T-cell (primary cell): ENCODE results near the gene IHH. TPM values are rescaled to one million over a fixed set of nuclear protein-coding genes. Genes with fewer than 3 reads are reported as not detected.
A peak's percentile ranks its signal among the peaks of the same experiment; 100 is the strongest.

Experiments
- ATAC-seq, 4 experiments: fragments of 200-7000 bp in 3 of 4; fragments of 150-1000 bp in 1 of 4; cut with Tn5 transposase; replicated peaks in 1 of 4; 1 replicate in 3 of 4; 2 replicates in 1 of 4; pipeline ENCODE4 v1.10.0; 2021; ENCODE audit warnings: moderate library complexity in 3 of 4, mild to moderate bottlenecking in 2 of 4, moderate number of reproducible peaks in 1 of 4
- CTCF ChIA-PET, 2 donors: fragments of 300-600 bp; sonication (Branson Sonifier 250); formaldehyde crosslinking; loops; one replicate each; lab custom pipeline; 2022; ENCODE audit warnings: antibody characterized with exemption in 2 of 2; lab: Charles Lee
- POLR2A ChIA-PET, 2 donors: fragments of 300-600 bp; sonication (Branson Sonifier 250); formaldehyde crosslinking; loops; one replicate each; lab custom pipeline; 2022; ENCODE audit warnings: antibody characterized with exemption in 2 of 2; lab: Charles Lee
- DNase-seq, 35 experiments: peaks; one replicate each; pipeline versions ENCODE4 v3.0.0 to v3.0.0-alpha.2; 2013 to 2023
- H3K27ac ChIP-seq: one replicate; pipeline ENCODE4 v1.5.1; 2013; ENCODE audit warnings: low read length
- H3K27me3 ChIP-seq, 2 experiments: replicated peaks in 1 of 2; 1 replicate in 1 of 2; 2 replicates in 1 of 2; pipeline versions ENCODE4 v1.6.1 to v1.7.0; 2013; ENCODE audit warnings: low read length in 1 of 2, mixed read lengths in 1 of 2; ENCODE audit not compliant: control insufficient read depth in 2 of 2, insufficient read depth in 2 of 2; ENCODE audit errors: extremely low read depth in 1 of 2
- H3K36me3 ChIP-seq, 2 donors: 1 replicate in 1 of 2; 2 replicates in 1 of 2; pipeline versions ENCODE4 v1.6.1 to v1.7.0; 2013; ENCODE audit warnings: low read length in 1 of 2; ENCODE audit not compliant: control insufficient read depth in 2 of 2, insufficient read depth in 1 of 2; ENCODE audit errors: extremely low read depth in 1 of 2
- H3K4me1 ChIP-seq, 2 experiments: 1 replicate in 1 of 2; 2 replicates in 1 of 2; pipeline versions ENCODE4 v1.6.1 to v1.7.0; 2013; ENCODE audit warnings: low read length in 2 of 2, mixed read lengths in 1 of 2; ENCODE audit not compliant: insufficient read depth in 2 of 2, control insufficient read depth in 1 of 2; ENCODE audit errors: extremely low read depth in 1 of 2
- H3K4me3 ChIP-seq, 2 donors: 1 replicate in 1 of 2; 2 replicates in 1 of 2; pipeline versions ENCODE4 v1.5.1 to v1.7.0; 2013; ENCODE audit warnings: mild to moderate bottlenecking in 2 of 2, low read length in 1 of 2, moderate library complexity in 1 of 2; ENCODE audit not compliant: control insufficient read depth in 1 of 2; ENCODE audit errors: extremely low read depth in 1 of 2
- H3K9me3 ChIP-seq: 2 replicates; pipeline ENCODE4 v1.7.0; 2013
- H3K27ac Mint-ChIP-seq, 2 donors: one replicate each; pipeline ENCODE4 v1.8.0; 2020 to 2021; ENCODE audit warnings: mild to moderate bottlenecking in 2 of 2, mixed read lengths in 2 of 2
- H3K27me3 Mint-ChIP-seq, 2 donors: one replicate each; pipeline ENCODE4 v1.8.0; 2021 to 2022; ENCODE audit warnings: mixed read lengths in 2 of 2
- H3K36me3 Mint-ChIP-seq: one replicate; pipeline ENCODE4 v1.8.0; 2021; ENCODE audit warnings: mixed read lengths
- H3K4me1 Mint-ChIP-seq, 3 donors: one replicate each; pipeline ENCODE4 v1.8.0; 2020 to 2022; ENCODE audit warnings: mixed read lengths in 3 of 3, mild to moderate bottlenecking in 1 of 3
- H3K4me3 Mint-ChIP-seq, 3 donors: one replicate each; pipeline ENCODE4 v1.8.0; 2020 to 2022; ENCODE audit warnings: mild to moderate bottlenecking in 3 of 3, mixed read lengths in 3 of 3, moderate library complexity in 3 of 3
- H3K9me3 Mint-ChIP-seq, 3 donors: one replicate each; pipeline ENCODE4 v1.8.0; 2020 to 2022; ENCODE audit warnings: mixed read lengths in 3 of 3
- WGBS: methylation state at CpG from one replicate; pipeline ENCODE4 v1.1.5; 2013; ENCODE audit warnings: missing lambda C conversion rate; ENCODE audit not compliant: insufficient coverage; 5-methylcytosine and 5-hydroxymethylcytosine counted together
- total RNA-seq, 35 experiments: library from RNA in 6 of 35; stranded (reverse) in 6 of 35; fragments of 120-200 nt in 1 of 35; gene quantifications; one replicate each; pipeline versions ENCODE4 v1.2.1 to v1.2.4 and lab custom pipeline; 2013 to 2026

IHH gene
- total RNA-seq, 5 donors from 2014 or later (not counting 1 experiment from before 2014, with no cell fraction given) = 0.12 to 0.28 TPM; not detected in 3

- no peak overlapping the region for H3K27ac ChIP-seq
- no peak overlapping the region for H3K4me3 ChIP-seq
- no peaks in the 10 kb centered on the region for H3K9me3 ChIP-seq
- Mint-ChIP-seq H3K27me3 (peaks cover 37 to 57% of the 10 kb centered on the region in 2 donors), H3K4me3 (no peak overlapping the region), H3K36me3 (no peaks in the 10 kb centered on the region), H3K4me1 (no peaks in the 10 kb centered on the region), H3K9me3 (no peaks in the 10 kb centered on the region), H3K27ac (no peak overlapping the region)
- H3K27me3 ChIP-seq = peaks cover 2 to 66% of the 10 kb centered on the region in 2 experiments
- ATAC-seq = no peak
- POLR2A ChIA-PET = interaction anchor here in 1 of 2 donors (0.7 kb wide), 1 partner anchor 177 kb away, joined by 7 read pairs; no protein-coding TSS in a partner anchor
- WGBS = 80% methylated on average over 2 of the region's 5 CpGs
- H3K36me3 ChIP-seq = no peaks in the 10 kb centered on the region
- CTCF ChIA-PET = interaction anchor here (0.6 to 1.6 kb wide), 5 partner anchors 46 to 288 kb away, joined by 3 to 8 read pairs (median 5); no protein-coding TSS in a partner anchor
- no peaks in the 10 kb centered on the region for H3K4me1 ChIP-seq
- no peak for DNase-seq
These were observed 49.8 kb downstream of the IHH start for GRCh38 chr2:219010873-219011272.

GRCh38 chr2:219010162-219010756, 50.5 kb downstream of the IHH start:
- ChIA-PET CTCF (interaction anchor here (0.5 to 1.6 kb wide), 9 partner anchors 9 to 288 kb away, joined by 3 to 8 read pairs (median 4); no protein-coding TSS in a partner anchor), POLR2A (interaction anchor here in 1 of 2 donors (0.7 kb wide), 1 partner anchor 178 kb away, joined by 7 read pairs; no protein-coding TSS in a partner anchor)
- Mint-ChIP-seq H3K4me3 (no peak overlapping the region), H3K9me3 (no peaks in the 10 kb centered on the region), H3K27me3 (peaks cover 43 to 63% of the 10 kb centered on the region in 2 donors), H3K4me1 (no peaks in the 10 kb centered on the region), H3K36me3 (no peaks in the 10 kb centered on the region), H3K27ac (no peak overlapping the region)
- H3K4me3 ChIP-seq = no peak overlapping the region
- ATAC-seq = peak in 3 of 4 experiments; percentile 46 to 64 (median 61)
- H3K27me3 ChIP-seq = peaks cover 3 to 73% of the 10 kb centered on the region in 2 experiments
- no peaks in the 10 kb centered on the region for H3K36me3 ChIP-seq
- WGBS = no CpG with 5 or more reads among the region's 6 CpGs
- no peak overlapping the region for H3K27ac ChIP-seq
- peak in 2 of 35 experiments; percentile 26 to 38 for DNase-seq
- no peaks in the 10 kb centered on the region for H3K4me1 ChIP-seq
- H3K9me3 ChIP-seq = no peaks in the 10 kb centered on the region

DNA sequence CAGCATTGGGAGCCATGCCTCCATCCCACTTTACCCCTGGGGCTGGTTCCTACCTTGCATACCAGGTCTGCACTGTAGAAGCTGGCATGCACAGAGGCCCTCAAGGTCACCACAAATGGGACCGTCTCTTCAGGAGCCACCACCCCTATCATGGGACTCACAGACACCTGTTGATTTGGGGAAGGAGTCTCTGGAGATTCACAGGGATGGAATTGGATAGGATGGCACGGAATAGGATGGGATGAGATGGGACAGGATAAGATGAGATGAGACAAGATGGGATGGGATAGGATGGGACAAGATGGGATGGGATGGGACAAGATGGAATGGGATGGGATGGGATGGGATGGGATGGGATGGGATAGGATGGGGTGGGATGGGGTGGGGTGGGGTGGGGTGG, 51.4 kb downstream of the IHH start:
- CTCF ChIA-PET = interaction anchor here in 1 of 2 donors (0.5 kb wide), 1 partner anchor 1322 kb away, joined by 15 read pairs; no protein-coding TSS in a partner anchor
- no peaks in the 10 kb centered on the region for H3K9me3 ChIP-seq
- no peak overlapping the region for H3K4me3 Mint-ChIP-seq

More for the DNA sequence above, 51.4 kb downstream of the IHH start:
- Histone ChIP-seq H3K27ac (no peak overlapping the region), H3K4me3 (no peak overlapping the region), H3K36me3 (no peaks in the 10 kb centered on the region), H3K27me3 (peaks cover 6 to 76% of the 10 kb centered on the region in 2 experiments), H3K4me1 (no peaks in the 10 kb centered on the region)
- WGBS = no CpG with 5 or more reads among the region's 2 CpGs
- Mint-ChIP-seq H3K27me3 (peaks cover 42 to 66% of the 10 kb centered on the region in 2 donors), H3K36me3 (no peaks in the 10 kb centered on the region), H3K27ac (no peak overlapping the region), H3K9me3 (no peaks in the 10 kb centered on the region), H3K4me1 (peaks cover 0 to 2% (median 0%) of the 10 kb centered on the region in 3 donors)
- DNase-seq = no peak
- POLR2A ChIA-PET = no interaction called here
- no peak for ATAC-seq

Other genes starting within 250 kb of the IHH start
- gene PRKAG3, start 229.1 kb downstream of the IHH start, total RNA-seq = not detected
- under 1 TPM in 2 of 5 donors, not detected in 3; 0.13 to 0.20 TPM for gene WNT6, start 201.1 kb downstream of the IHH start, total RNA-seq
- gene WNT10A, start 180.1 kb downstream of the IHH start, total RNA-seq = 10 to 100 TPM in 1 of 5 donors, 1 to 10 TPM in 4; 3.1 to 10.7 (median 6.1) TPM
- not detected for gene CDK5R2, start 101.3 kb downstream of the IHH start, total RNA-seq
- not detected for gene FEV, start 75.7 kb downstream of the IHH start, total RNA-seq
- gene CRYBA2, start 67.5 kb downstream of the IHH start, total RNA-seq = not detected
- gene CFAP65, start 19.4 kb downstream of the IHH start, total RNA-seq = under 1 TPM in 1 of 5 donors, not detected in 4; 0.16 TPM
- 10 to 100 TPM; 17.3 to 21.1 (median 18.2) TPM for gene NHEJ1, start 99.9 kb upstream of the IHH start, total RNA-seq
- 1 to 10 TPM in 3 of 5 donors, under 1 TPM in 2; 0.54 to 8.7 (median 5.1) TPM for gene SLC23A3, start 109.1 kb upstream of the IHH start, total RNA-seq
- gene CNPPD1, start 116.0 kb upstream of the IHH start, total RNA-seq = 10 to 100 TPM; 49.2 to 89.5 (median 83.2) TPM
- gene RETREG2, start 117.4 kb upstream of the IHH start, total RNA-seq = 100 to 1,000 TPM in 3 of 5 donors, 10 to 100 TPM in 2; 85.2 to 131 (median 109) TPM
- gene ZFAND2B, start 145.9 kb upstream of the IHH start, total RNA-seq = 10 to 100 TPM; 61.7 to 91.6 (median 85.6) TPM
- gene ABCB6, start 158.0 kb upstream of the IHH start, total RNA-seq = 10 to 100 TPM in 3 of 5 donors, 1 to 10 TPM in 2; 4.1 to 16.5 (median 13.0) TPM
- gene ATG9A, start 168.7 kb upstream of the IHH start, total RNA-seq = 10 to 100 TPM; 52.5 to 72.9 (median 57.6) TPM
- gene ANKZF1, start 168.9 kb upstream of the IHH start, total RNA-seq = 100 to 1,000 TPM; 119 to 220 (median 194) TPM
- gene GLB1L, start 184.5 kb upstream of the IHH start, total RNA-seq = 1 to 10 TPM; 1.1 to 3.0 (median 1.8) TPM
- gene STK16, start 184.6 kb upstream of the IHH start, total RNA-seq = 10 to 100 TPM; 19.3 to 26.6 (median 21.3) TPM
- gene TUBA4B, start 192.3 kb upstream of the IHH start, total RNA-seq = not detected
- 100 to 1,000 TPM; 108 to 196 (median 121) TPM for gene TUBA4A, start 193.0 kb upstream of the IHH start, total RNA-seq
- gene DNAJB2, start 218.4 kb upstream of the IHH start, total RNA-seq = 100 to 1,000 TPM in 2 of 5 donors, 10 to 100 TPM in 3; 83.0 to 150 (median 91.8) TPM
- under 1 TPM in 1 of 5 donors, not detected in 4; 0.63 TPM for gene PTPRN, start 248.5 kb upstream of the IHH start, total RNA-seq